DND-41 (cell line): ENCODE data around the gene CCDC43.
A peak's percentile ranks its signal among the peaks of the same experiment; 100 is the strongest.

Experiments
- ATAC-seq: fragments of 200-7000 bp; cut with Tn5 transposase; 3 replicates; pipeline ENCODE4 v1.9.1; 2021; ENCODE audit warnings: low read depth; ENCODE audit not compliant: insufficient read depth
- DNase-seq: peaks from one replicate; pipeline ENCODE4 v3.0.0-alpha.2; 2020
- H2AFZ ChIP-seq: 2 replicates; pipeline ENCODE4 v1.6.0; 2012; ENCODE audit warnings: low read depth, low read length
- H3K27ac ChIP-seq: 2 replicates; pipeline ENCODE4 v1.5.1; 2012; ENCODE audit warnings: low read length, inconsistent platforms
- H3K27me3 ChIP-seq: fragments of 200-600 bp; sonication (generic); 2 replicates; pipeline ENCODE4 v1.6.0; 2012; ENCODE audit warnings: low read length, mild to moderate bottlenecking, inconsistent platforms; ENCODE audit not compliant: insufficient read depth, poor library complexity
- H3K36me3 ChIP-seq: 2 replicates; pipeline ENCODE4 v1.5.1; 2012; ENCODE audit warnings: low read length, inconsistent platforms; ENCODE audit not compliant: insufficient read depth
- H3K4me1 ChIP-seq: 2 replicates; pipeline ENCODE4 v1.5.1; 2012; ENCODE audit warnings: mild to moderate bottlenecking, low read length; ENCODE audit not compliant: insufficient read depth
- H3K4me2 ChIP-seq: 2 replicates; pipeline ENCODE4 v1.6.0; 2012; ENCODE audit warnings: mild to moderate bottlenecking, moderate library complexity, low read length, inconsistent platforms; ENCODE audit not compliant: insufficient read depth
- H3K4me3 ChIP-seq, 2 experiments: fragments of 200-600 bp in 1 of 2; shearing (Covaris generic) in 1 of 2; 2 replicates each; pipeline ENCODE4 v1.5.1; 2012 to 2016; ENCODE audit warnings: inconsistent platforms in 2 of 2, low read length in 2 of 2, mild to moderate bottlenecking in 2 of 2, low read depth in 1 of 2, moderate library complexity in 1 of 2
- H3K79me2 ChIP-seq: 2 replicates; pipeline ENCODE4 v1.6.0; 2012; ENCODE audit warnings: low read length, inconsistent platforms; ENCODE audit not compliant: insufficient read depth
- H3K9ac ChIP-seq: 2 replicates; pipeline ENCODE4 v1.6.0; 2012; ENCODE audit warnings: low read depth, mild to moderate bottlenecking, inconsistent platforms, low read length, moderate library complexity
- H3K9me3 ChIP-seq: 2 replicates; pipeline ENCODE4 v1.5.1; 2012; ENCODE audit warnings: low read length, moderate library complexity, mild to moderate bottlenecking, inconsistent platforms; ENCODE audit not compliant: insufficient read depth, severe bottlenecking
- H4K20me1 ChIP-seq: 2 replicates; pipeline ENCODE4 v1.6.0; 2012; ENCODE audit warnings: low read length; ENCODE audit not compliant: insufficient read depth
- CTCF ChIP-seq: IDR thresholded peaks from 2 replicates; pipeline ENCODE4 v1.5.1; 2012; ENCODE audit warnings: borderline replicate concordance, low read length, moderate library complexity, mild to moderate bottlenecking; ENCODE audit not compliant: poor library complexity, severe bottlenecking; ENCODE audit errors: extremely low read depth
- EZH2 ChIP-seq: IDR thresholded peaks from 3 replicates; pipeline ENCODE4 v1.6.1; 2012; ENCODE audit warnings: borderline replicate concordance, low read depth, mild to moderate bottlenecking, moderate library complexity, low read length, inconsistent platforms; ENCODE audit not compliant: severe bottlenecking

CCDC43 gene

GRCh38 chr17:44673893-44674292 is 15.7 kb downstream of the CCDC43 start:
- TF ChIP-seq CTCF (no peak), EZH2 (no peak)
- Histone ChIP-seq H3K9ac (no peak overlapping the region), H3K27me3 (no peaks in the 10 kb centered on the region), H3K4me2 (no peak overlapping the region), H3K79me2 (no peaks in the 10 kb centered on the region), H3K9me3 (no peaks in the 10 kb centered on the region), H3K4me3 (no peak overlapping the region), H3K27ac (no peak overlapping the region), H3K4me1 (no peaks in the 10 kb centered on the region), H4K20me1 (no peaks in the 10 kb centered on the region), H2AFZ (no peak overlapping the region), H3K36me3 (peaks cover 5% of the 10 kb centered on the region; the same call in 1 of the 2 replicates)
- DNase-seq (no peak), ATAC-seq (no peak)

GRCh38 chr17:44672479-44673093 is 17.0 kb downstream of the CCDC43 start:
- Histone ChIP-seq H2AFZ (no peak overlapping the region), H3K9me3 (no peaks in the 10 kb centered on the region), H3K9ac (no peak overlapping the region), H3K79me2 (no peaks in the 10 kb centered on the region), H3K27me3 (no peaks in the 10 kb centered on the region), H4K20me1 (no peaks in the 10 kb centered on the region), H3K4me2 (no peak overlapping the region), H3K4me1 (no peaks in the 10 kb centered on the region), H3K4me3 (no peak overlapping the region), H3K36me3 (no peaks in the 10 kb centered on the region), H3K27ac (no peak overlapping the region)
- no peak for DNase-seq
- ATAC-seq, result no peak
- TF ChIP-seq EZH2 (no peak), CTCF (peak; percentile 71)

GRCh38 chr17:44666006-44666405 is 23.6 kb downstream of the CCDC43 start:
- H3K4me2 ChIP-seq, result no peak overlapping the region
- H3K4me3 ChIP-seq, result no peak overlapping the region
- H2AFZ ChIP-seq, result no peak overlapping the region
- peaks cover 2% of the 10 kb centered on the region for H3K27me3 ChIP-seq
- H4K20me1 ChIP-seq, result no peaks in the 10 kb centered on the region
- H3K27ac ChIP-seq, result no peak overlapping the region
- ATAC-seq (no peak), DNase-seq (no peak)
- no peaks in the 10 kb centered on the region for H3K36me3 ChIP-seq
- H3K9ac ChIP-seq, result no peak overlapping the region
- H3K79me2 ChIP-seq, result no peaks in the 10 kb centered on the region
- no peaks in the 10 kb centered on the region for H3K9me3 ChIP-seq
- TF ChIP-seq CTCF (no peak), EZH2 (no peak)
- no peaks in the 10 kb centered on the region for H3K4me1 ChIP-seq
